ENCODE data around the gene ARMC9. TPM values are rescaled to one million over a fixed set of nuclear protein-coding genes. Genes with fewer than 3 reads are reported as not detected.

ARMC9 gene
- total RNA-seq, 1 experiment from 2014 or later = 16.4 TPM

DNA sequence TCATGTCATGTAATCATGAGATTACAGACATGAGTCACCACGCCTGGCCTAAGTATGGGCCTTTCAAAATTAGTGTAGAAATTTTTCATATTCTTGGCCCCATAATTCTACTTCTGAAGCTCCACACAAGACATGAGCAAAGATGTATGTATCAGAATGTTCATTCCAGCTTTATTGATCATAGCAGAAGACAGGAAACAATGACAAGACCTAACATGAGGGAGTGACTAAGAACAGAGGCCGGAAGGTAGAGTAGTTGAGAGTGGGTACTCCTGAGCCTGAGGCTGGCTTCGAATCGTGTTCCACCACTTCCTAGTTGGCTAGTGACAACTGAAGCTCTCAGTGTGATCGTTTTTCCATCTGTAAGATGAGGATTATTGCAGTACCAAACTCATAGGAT is 89.3 kb downstream of the ARMC9 start:
- no peaks in the 10 kb centered on the region for H3K79me2 ChIP-seq (ENCODE audit: insufficient read depth, low read length)
- DNase-seq (ENCODE audit: low read depth, low spot score) (no peak), ATAC-seq (no peak)
- ChIA-PET RAD21 (ENCODE audit: low non-redundant PET in 1 of 2, low total read pairs in 2 of 2, uncharacterized antibody in 2 of 2, unreplicated experiment in 2 of 2) (no interaction called here), CTCF (no interaction called here), POLR2A (no interaction called here)
- no peaks in the 10 kb centered on the region for H3K4me1 ChIP-seq (ENCODE audit: control insufficient read depth in 1 of 2, insufficient read depth in 2 of 2, low read length in 2 of 2)
- intact Hi-C loops (cut with micrococcal nuclease) = no loop called here
- H3K9me2 ChIP-seq (ENCODE audit: insufficient read depth) = no peaks in the 10 kb centered on the region
- no peak overlapping the region for H2AFZ ChIP-seq (ENCODE audit: low read depth, low read length, poor library complexity, severe bottlenecking)
- no peak overlapping the region for H3K4me2 ChIP-seq (ENCODE audit: low read length)
- H3K36me3 ChIP-seq (ENCODE audit: control insufficient read depth in 1 of 2, insufficient read depth in 2 of 2, low read length in 2 of 2) = peaks cover 0 to 2% of the 10 kb centered on the region in 2 experiments; a peak in 1 of 4 replicates
- TF ChIP-seq EZH2 (IDR thresholded peaks at IDR 0.05) (no peak), EGR1 (IDR thresholded peaks at IDR 0.05; ENCODE audit: low read depth) (no peak), SP1 (IDR thresholded peaks at IDR 0.05; ENCODE audit: low read depth) (no peak), POLR2AphosphoS5 (IDR thresholded peaks at IDR 0.05; ENCODE audit: low read depth, low read length) (no peak), ZNF274 (IDR thresholded peaks at IDR 0.05; ENCODE audit: low read depth, low read length) (no peak), YY1 (IDR thresholded peaks at IDR 0.05; ENCODE audit: extremely low read depth, insufficient replicate concordance, low read depth, low read length) (no peak)
- no peaks in the 10 kb centered on the region for H3K27me3 ChIP-seq (ENCODE audit: insufficient read depth, low read length)
- no TSS peak for BruUV-seq (replicated peaks)
- H3K4me3 ChIP-seq (replicated peaks in 1 of 2; ENCODE audit: low read depth in 1 of 2, low read length in 2 of 2) = no peak overlapping the region
- no peak overlapping the region for H3K9ac ChIP-seq (ENCODE audit: low read length)
- no peak overlapping the region for H3K27ac ChIP-seq (ENCODE audit: low read depth, low read length)
- no peaks in the 10 kb centered on the region for H4K20me1 ChIP-seq (ENCODE audit: insufficient read depth)
- no peaks in the 10 kb centered on the region for H3K9me3 ChIP-seq (ENCODE audit: control insufficient read depth in 1 of 2, insufficient read depth in 1 of 2, low read depth in 1 of 2, low read length in 2 of 2)

DNA sequence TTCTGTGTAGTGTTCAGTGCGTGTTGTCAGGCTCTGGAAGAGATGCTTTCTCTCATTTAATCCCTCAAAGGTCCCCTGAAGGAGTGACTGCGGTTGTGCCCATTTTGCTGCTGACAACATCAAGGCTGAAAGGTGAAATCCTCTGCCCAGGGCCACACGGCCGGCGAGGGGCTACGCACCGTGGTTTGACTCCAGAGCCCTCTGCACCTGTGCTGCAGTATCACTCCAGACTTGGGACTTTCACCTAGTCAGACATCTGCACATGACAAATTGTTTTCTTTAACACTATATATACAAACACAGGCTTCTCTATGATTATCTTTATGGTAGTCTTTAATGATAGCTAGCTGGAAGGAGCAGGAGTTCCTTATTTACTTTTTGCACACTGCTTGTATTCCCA is 90.2 kb downstream of the ARMC9 start:
- H2AFZ ChIP-seq (ENCODE audit: low read depth, low read length, poor library complexity, severe bottlenecking) = no peak overlapping the region
- intact Hi-C loops (cut with micrococcal nuclease) = no loop called here
- no peak overlapping the region for H3K27ac ChIP-seq (ENCODE audit: low read depth, low read length)
- no peak overlapping the region for H3K4me3 ChIP-seq (replicated peaks in 1 of 2; ENCODE audit: low read depth in 1 of 2, low read length in 2 of 2)
- DNase-seq (ENCODE audit: low read depth, low spot score) = no peak
- H3K36me3 ChIP-seq (ENCODE audit: control insufficient read depth in 1 of 2, insufficient read depth in 2 of 2, low read length in 2 of 2) = peaks cover 0 to 2% of the 10 kb centered on the region in 2 experiments; a peak in 1 of 4 replicates
- TF ChIP-seq SRF (IDR thresholded peaks at IDR 0.05; ENCODE audit: low read depth) (no peak), POLR2A (IDR thresholded peaks at IDR 0.05; ENCODE audit: borderline replicate concordance, extremely low read depth, insufficient read depth, insufficient read length) (no peak), REST (IDR thresholded peaks at IDR 0.05; ENCODE audit: low read depth) (no peak), ZNF274 (IDR thresholded peaks at IDR 0.05; ENCODE audit: low read depth, low read length) (no peak), SIN3A (IDR thresholded peaks at IDR 0.05; ENCODE audit: low read depth) (no peak), ZBTB33 (IDR thresholded peaks at IDR 0.05; ENCODE audit: extremely low read depth, insufficient replicate concordance, low read length) (no peak), EZH2phosphoT487 (IDR thresholded peaks at IDR 0.05; ENCODE audit: borderline replicate concordance) (no peak), JUND (IDR thresholded peaks at IDR 0.05) (no peak), FOSL1 (IDR thresholded peaks at IDR 0.05; ENCODE audit: low read depth) (no peak), EZH2 (IDR thresholded peaks at IDR 0.05) (no peak), MAX (IDR thresholded peaks at IDR 0.05) (no peak)
- TF ChIP-seq, protein P1, sequence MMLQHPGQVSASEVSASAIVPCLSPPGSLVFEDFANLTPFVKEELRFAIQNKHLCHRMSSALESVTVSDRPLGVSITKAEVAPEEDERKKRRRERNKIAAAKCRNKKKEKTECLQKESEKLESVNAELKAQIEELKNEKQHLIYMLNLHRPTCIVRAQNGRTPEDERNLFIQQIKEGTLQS (IDR thresholded peaks at IDR 0.05) = no peak
- no peaks in the 10 kb centered on the region for H3K9me2 ChIP-seq (ENCODE audit: insufficient read depth)
- CTCF ChIA-PET = no interaction called here
- no TSS peak for BruUV-seq (replicated peaks)
- RAD21 ChIA-PET (ENCODE audit: low non-redundant PET in 1 of 2, low total read pairs in 2 of 2, uncharacterized antibody in 2 of 2, unreplicated experiment in 2 of 2) = no interaction called here
- no peak overlapping the region for H3K4me2 ChIP-seq (ENCODE audit: low read length)
- no peak overlapping the region for H3K9ac ChIP-seq (ENCODE audit: low read length)
- POLR2A ChIA-PET = no interaction called here
- H3K79me2 ChIP-seq (ENCODE audit: insufficient read depth, low read length) = no peaks in the 10 kb centered on the region
- no peaks in the 10 kb centered on the region for H3K27me3 ChIP-seq (ENCODE audit: insufficient read depth, low read length)
- no peaks in the 10 kb centered on the region for H3K9me3 ChIP-seq (ENCODE audit: control insufficient read depth in 1 of 2, insufficient read depth in 1 of 2, low read depth in 1 of 2, low read length in 2 of 2)
- H4K20me1 ChIP-seq (ENCODE audit: insufficient read depth) = no peaks in the 10 kb centered on the region
- H3K4me1 ChIP-seq (ENCODE audit: control insufficient read depth in 1 of 2, insufficient read depth in 2 of 2, low read length in 2 of 2) = no peaks in the 10 kb centered on the region
- ATAC-seq = no peak
